Measurements from ENCODE around the gene PUM2.
A peak's percentile ranks its signal among the peaks of the same experiment; 100 is the strongest.

The PUM2 gene

GRCh38 chr2:20350041-20350712, 467 bp downstream of the PUM2 start:
- FAIRE-seq (peak; percentile 52), DNase-seq (ENCODE audit: insufficient read length, low spot score) (peak; percentile 41)
- TF ChIP-seq PAX5 (IDR thresholded peaks at IDR 0.05; ENCODE audit: insufficient read depth, low read length, severe bottlenecking) (no peak), POU2F2 (IDR thresholded peaks at IDR 0.05; ENCODE audit: low read depth, low read length) (no peak), TAF1 (IDR thresholded peaks at IDR 0.05; ENCODE audit: low read depth, low read length) (no peak), POLR2AphosphoS5 (IDR thresholded peaks at IDR 0.05; ENCODE audit: low read depth, low read length) (peak; percentile 62), POLR2A (IDR thresholded peaks at IDR 0.05; ENCODE audit: low read depth, low read length) (peak; percentile 15; the same call in 1 of the 2 replicates), SPI1 (IDR thresholded peaks at IDR 0.05; ENCODE audit: low read depth, low read length) (no peak)

- TF ChIP-seq SPI1 (IDR thresholded peaks at IDR 0.05; ENCODE audit: low read depth, low read length) (no peak), POLR2A (IDR thresholded peaks at IDR 0.05; ENCODE audit: low read depth, low read length) (no peak), POU2F2 (IDR thresholded peaks at IDR 0.05; ENCODE audit: low read depth, low read length) (no peak), POLR2AphosphoS5 (IDR thresholded peaks at IDR 0.05; ENCODE audit: low read depth, low read length) (no peak), TAF1 (IDR thresholded peaks at IDR 0.05; ENCODE audit: low read depth, low read length) (no peak), PAX5 (IDR thresholded peaks at IDR 0.05; ENCODE audit: insufficient read depth, low read length, severe bottlenecking) (no peak)
- DNase-seq (ENCODE audit: insufficient read length, low spot score) (no peak), FAIRE-seq (no peak)
Observed at GRCh38 chr2:20349513-20349921, 1.1 kb downstream of the PUM2 start.

DNA sequence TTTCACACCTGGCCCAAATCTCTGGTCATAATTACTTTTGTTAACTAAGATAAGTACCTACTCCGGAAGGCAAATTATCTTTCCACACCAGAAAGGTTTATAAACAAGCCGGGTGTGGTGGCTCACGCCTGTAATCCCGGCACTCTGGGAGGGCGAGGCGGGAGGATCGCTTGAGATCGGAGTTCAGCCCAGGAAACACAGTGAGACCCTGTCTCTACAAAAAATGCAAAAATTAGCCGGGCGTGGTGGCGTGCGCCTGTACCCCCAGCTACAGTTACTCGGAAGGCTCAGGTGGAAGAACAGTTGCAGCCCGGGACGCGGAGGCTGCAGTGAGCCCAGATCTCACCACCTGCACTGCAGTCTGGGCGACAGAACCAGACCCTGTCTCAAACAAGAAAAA, 2.1 kb downstream of the PUM2 start:
- TF ChIP-seq SPI1 (IDR thresholded peaks at IDR 0.05; ENCODE audit: low read depth, low read length) = no peak
- no peak for TF ChIP-seq TAF1 (IDR thresholded peaks at IDR 0.05; ENCODE audit: low read depth, low read length)
- no peak for TF ChIP-seq POLR2A (IDR thresholded peaks at IDR 0.05; ENCODE audit: low read depth, low read length)
- DNase-seq (ENCODE audit: insufficient read length, low spot score) (no peak), FAIRE-seq (no peak)

- DNase-seq (ENCODE audit: insufficient read length, low spot score) (no peak), FAIRE-seq (no peak)
- no peak for TF ChIP-seq SPI1 (IDR thresholded peaks at IDR 0.05; ENCODE audit: low read depth, low read length)
- no peak for TF ChIP-seq TAF1 (IDR thresholded peaks at IDR 0.05; ENCODE audit: low read depth, low read length)
- no peak for TF ChIP-seq PAX5 (IDR thresholded peaks at IDR 0.05; ENCODE audit: insufficient read depth, low read length, severe bottlenecking)
- no peak for TF ChIP-seq POLR2AphosphoS5 (IDR thresholded peaks at IDR 0.05; ENCODE audit: low read depth, low read length)
- TF ChIP-seq POLR2A (IDR thresholded peaks at IDR 0.05; ENCODE audit: low read depth, low read length) = no peak
- no peak for TF ChIP-seq POU2F2 (IDR thresholded peaks at IDR 0.05; ENCODE audit: low read depth, low read length)
Observed at GRCh38 chr2:20346565-20347381, 3.9 kb downstream of the PUM2 start.

DNA sequence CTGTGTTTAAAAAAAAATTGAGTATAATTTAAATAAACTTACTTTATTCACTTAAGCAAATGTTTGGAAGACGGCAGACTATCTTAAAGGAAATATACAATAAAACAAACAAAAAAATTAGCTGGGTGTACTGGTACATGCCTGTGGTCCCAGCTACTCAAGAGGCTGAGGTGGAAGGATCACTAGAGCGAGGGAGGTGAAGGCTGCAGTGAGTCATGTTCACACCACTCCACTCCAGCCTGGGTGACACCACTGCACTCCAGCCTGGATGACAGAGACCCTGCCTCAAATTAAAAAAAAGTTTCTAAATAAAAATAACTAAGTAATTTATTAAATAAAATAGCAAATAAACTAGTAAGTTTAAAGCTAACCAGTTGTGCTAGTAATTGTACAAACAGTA, 7.5 kb downstream of the PUM2 start:
- FAIRE-seq = no peak
- TF ChIP-seq SPI1 (IDR thresholded peaks at IDR 0.05; ENCODE audit: low read depth, low read length) = no peak
- DNase-seq (ENCODE audit: insufficient read length, low spot score) = no peak

GRCh38 chr2:20339012-20339411, 11.6 kb downstream of the PUM2 start:
- TF ChIP-seq POLR2AphosphoS5 (IDR thresholded peaks at IDR 0.05; ENCODE audit: low read depth, low read length) (no peak), SPI1 (IDR thresholded peaks at IDR 0.05; ENCODE audit: low read depth, low read length) (no peak), TAF1 (IDR thresholded peaks at IDR 0.05; ENCODE audit: low read depth, low read length) (no peak), POU2F2 (IDR thresholded peaks at IDR 0.05; ENCODE audit: low read depth, low read length) (no peak), POLR2A (IDR thresholded peaks at IDR 0.05; ENCODE audit: low read depth, low read length) (no peak), PAX5 (IDR thresholded peaks at IDR 0.05; ENCODE audit: insufficient read depth, low read length, severe bottlenecking) (no peak)

GRCh38 chr2:20334605-20335203, 15.9 kb downstream of the PUM2 start:
- TF ChIP-seq SPI1 (IDR thresholded peaks at IDR 0.05; ENCODE audit: low read depth, low read length) = no peak
- FAIRE-seq (no peak), DNase-seq (ENCODE audit: insufficient read length, low spot score) (no peak)

More at GRCh38 chr2:20339012-20339411, 11.6 kb downstream of the PUM2 start:
- FAIRE-seq (no peak), DNase-seq (ENCODE audit: insufficient read length, low spot score) (no peak)

DNA sequence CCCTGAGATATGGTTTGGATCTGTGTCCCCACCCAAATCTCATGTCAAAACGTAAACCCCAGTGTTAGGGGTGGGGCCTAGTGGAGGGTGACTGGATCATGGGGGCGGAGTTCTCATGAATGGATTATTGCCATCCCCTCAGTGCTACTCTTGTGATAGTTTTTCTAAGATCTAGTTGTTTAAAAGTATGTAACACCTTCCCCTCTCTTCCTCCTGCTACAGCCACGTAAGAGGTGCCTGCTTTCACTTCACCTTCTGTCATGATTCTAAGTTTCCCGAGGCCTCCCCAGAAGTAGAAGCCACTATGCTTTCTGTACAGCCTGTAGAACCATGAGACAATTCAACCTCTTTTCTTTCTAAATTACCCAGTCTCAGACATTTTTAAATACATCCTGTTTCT, 16.9 kb downstream of the PUM2 start:
- FAIRE-seq (peak; percentile 69), DNase-seq (ENCODE audit: insufficient read length, low spot score) (no peak)
- TF ChIP-seq POU2F2 (IDR thresholded peaks at IDR 0.05; ENCODE audit: low read depth, low read length) (no peak), SPI1 (IDR thresholded peaks at IDR 0.05; ENCODE audit: low read depth, low read length) (peak; percentile 35; the same call in 1 of the 2 replicates), PAX5 (IDR thresholded peaks at IDR 0.05; ENCODE audit: insufficient read depth, low read length, severe bottlenecking) (no peak)

GRCh38 chr2:20330192-20330591, 20.5 kb downstream of the PUM2 start:
- DNase-seq (ENCODE audit: insufficient read length, low spot score) (no peak), FAIRE-seq (peak; percentile 5)
- TF ChIP-seq SPI1 (IDR thresholded peaks at IDR 0.05; ENCODE audit: low read depth, low read length) (peak; percentile 86), POU2F2 (IDR thresholded peaks at IDR 0.05; ENCODE audit: low read depth, low read length) (no peak)

- TF ChIP-seq TAF1 (IDR thresholded peaks at IDR 0.05; ENCODE audit: low read depth, low read length) (no peak), POU2F2 (IDR thresholded peaks at IDR 0.05; ENCODE audit: low read depth, low read length) (no peak), POLR2A (IDR thresholded peaks at IDR 0.05; ENCODE audit: low read depth, low read length) (no peak), SPI1 (IDR thresholded peaks at IDR 0.05; ENCODE audit: low read depth, low read length) (no peak), POLR2AphosphoS5 (IDR thresholded peaks at IDR 0.05; ENCODE audit: low read depth, low read length) (no peak), PAX5 (IDR thresholded peaks at IDR 0.05; ENCODE audit: insufficient read depth, low read length, severe bottlenecking) (no peak)
- DNase-seq (ENCODE audit: insufficient read length, low spot score) (no peak), FAIRE-seq (no peak)
Observed at GRCh38 chr2:20327370-20327769, 23.3 kb downstream of the PUM2 start.
